ACHN (cell line): ENCODE measurements around the gene CLEC2L.

Experiments
- DNase-seq: peaks from one replicate; pipeline ENCODE4 v3.0.0-alpha.2; 2015
- in situ Hi-C: cut with HindIII; loops from 2 replicates; pipeline ENCODE4 v1.10.0; 2017; ENCODE audit warnings: low sequenced_read_pairs, low pct_ligation_motif_present, low pct_unique_long_range_greater_than_20kb

The CLEC2L gene

DNA sequence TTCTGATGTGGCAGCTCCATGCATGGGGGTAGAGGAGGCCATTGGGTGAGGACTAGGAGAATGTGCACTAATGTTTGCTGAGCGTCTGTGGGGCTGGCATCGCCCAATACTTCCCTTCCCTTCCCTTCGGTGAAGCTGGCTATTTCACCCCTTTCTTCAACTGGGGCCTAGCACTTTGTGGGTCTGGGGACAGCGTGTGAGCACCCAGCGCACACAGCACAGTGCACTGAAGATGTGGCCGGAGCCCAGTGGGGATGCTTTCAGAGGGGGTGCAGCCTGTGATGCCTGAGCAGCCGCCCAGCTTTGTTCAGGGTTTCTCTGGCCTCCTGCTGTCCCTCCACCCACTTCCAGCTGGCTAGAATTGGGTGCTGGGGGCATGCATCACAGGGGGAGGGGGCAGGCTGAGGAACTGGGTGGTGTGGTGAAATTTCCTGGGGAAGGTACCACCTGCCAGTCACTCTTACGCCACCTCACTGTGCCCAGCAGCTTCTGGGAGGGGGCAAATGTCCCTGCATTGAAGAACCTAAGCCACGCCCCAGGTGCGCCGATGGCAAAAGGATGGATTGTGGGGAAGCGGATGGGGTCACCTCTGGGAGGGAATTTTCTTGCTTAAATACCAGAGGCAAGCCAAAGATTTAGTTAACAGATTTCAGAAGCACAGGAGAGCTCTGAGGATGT lies 45.5 kb downstream of the CLEC2L start:
- in situ Hi-C loops, result no loop called here
- DNase-seq, result no peak

DNA sequence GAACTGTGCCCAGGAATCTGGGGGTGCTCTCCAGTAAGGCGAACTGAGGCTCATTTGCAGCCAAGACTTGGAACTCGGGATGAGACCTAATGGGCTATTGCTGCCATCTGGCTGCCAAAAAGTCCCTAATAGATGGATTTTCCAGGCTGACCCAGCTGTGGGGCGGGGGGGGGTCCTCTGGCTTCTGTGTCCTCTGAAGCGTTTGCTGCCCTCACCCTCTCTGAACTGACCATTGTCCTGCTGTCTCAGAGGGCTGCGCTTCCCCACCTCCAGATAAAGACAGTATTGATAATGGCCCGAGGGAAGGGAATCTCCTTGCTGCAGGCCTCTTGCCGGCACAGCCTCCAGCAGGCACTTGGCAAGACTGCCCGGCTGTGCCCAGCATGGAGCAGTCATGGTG lies 46.6 kb downstream of the CLEC2L start:
- in situ Hi-C loops, result no loop called here
- no peak for DNase-seq

DNA sequence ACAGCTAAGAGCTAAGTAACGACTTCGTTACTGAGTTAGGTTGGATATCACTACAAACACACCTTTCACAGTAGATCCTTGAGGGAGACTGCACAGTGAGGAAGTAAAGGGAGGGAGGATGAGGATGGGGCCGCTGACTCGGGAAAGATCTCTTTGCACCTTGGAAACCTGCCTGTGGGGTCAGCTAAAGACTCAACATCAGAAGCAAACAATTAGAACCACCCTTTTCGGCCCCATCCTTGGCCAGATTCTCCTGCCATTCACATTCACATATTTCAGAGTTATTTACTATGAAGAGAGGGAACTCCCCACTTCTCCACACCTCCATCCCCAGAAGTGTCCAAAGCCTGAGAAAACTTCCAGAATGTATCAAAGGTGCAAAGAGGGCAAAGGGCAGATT lies 47.1 kb downstream of the CLEC2L start:
- in situ Hi-C loops, result no loop called here
- no peak for DNase-seq

DNA sequence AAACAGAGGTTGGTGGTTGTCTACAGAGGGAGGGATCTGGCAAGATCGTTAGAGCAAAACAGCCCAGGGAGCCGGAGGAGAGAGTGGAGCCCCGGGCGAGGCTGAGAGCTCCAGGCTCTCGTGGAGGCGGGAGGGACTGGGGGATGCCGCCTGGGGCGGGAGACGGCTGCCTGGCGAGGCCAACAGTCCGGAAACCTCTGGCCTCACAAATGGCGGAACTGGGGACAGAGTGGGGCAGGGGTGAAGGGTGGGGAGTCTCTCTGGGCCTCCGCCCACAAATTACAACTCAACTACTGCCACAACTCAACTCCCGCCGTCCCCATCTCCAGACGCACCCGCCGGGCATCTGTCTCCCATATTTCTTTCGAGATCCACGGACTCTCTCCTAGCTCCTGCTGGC lies 47.7 kb downstream of the CLEC2L start:
- in situ Hi-C loops, result no loop called here
- DNase-seq, result no peak

DNA sequence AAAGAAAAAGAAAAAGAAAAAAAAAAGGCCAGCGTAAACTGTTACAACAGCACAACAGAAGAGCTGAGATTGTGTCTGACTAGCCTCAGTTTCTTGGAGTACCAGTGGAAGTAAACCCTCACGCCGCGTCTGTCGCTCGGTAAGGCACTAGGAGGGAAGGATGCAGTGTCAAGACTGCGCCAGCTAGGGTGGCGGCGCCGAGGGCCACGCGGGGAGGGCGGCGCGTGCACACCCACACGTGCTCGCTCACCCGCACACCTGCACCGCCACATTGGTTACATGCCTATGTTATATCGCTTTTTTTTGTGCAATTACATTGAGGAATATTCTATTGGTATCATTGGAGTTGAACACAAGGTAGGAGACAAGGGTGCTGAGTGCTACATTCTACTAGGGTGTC lies 48.2 kb downstream of the CLEC2L start:
- in situ Hi-C loops, result no loop called here
- DNase-seq, result no peak

DNA sequence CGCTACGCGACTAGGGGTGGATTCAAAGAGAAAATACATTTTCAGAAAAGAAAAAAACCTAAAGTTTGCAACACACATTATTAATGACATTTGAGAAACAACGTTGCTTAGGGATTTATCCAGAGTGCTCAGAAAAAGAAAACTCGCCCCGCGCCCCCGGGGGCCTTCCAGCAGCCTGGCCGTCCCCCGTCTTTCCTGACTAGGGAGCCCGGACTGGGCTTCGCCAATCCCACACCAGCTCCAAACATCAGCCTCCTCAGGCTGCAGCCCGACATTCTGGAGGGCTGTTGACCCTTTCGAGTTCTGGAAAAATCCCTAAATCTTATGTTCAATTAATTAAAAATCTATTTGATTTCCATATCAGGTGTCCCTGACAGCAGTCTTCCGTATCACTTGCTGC lies 48.6 kb downstream of the CLEC2L start:
- DNase-seq, result no peak
- in situ Hi-C loops, result no loop called here

DNA sequence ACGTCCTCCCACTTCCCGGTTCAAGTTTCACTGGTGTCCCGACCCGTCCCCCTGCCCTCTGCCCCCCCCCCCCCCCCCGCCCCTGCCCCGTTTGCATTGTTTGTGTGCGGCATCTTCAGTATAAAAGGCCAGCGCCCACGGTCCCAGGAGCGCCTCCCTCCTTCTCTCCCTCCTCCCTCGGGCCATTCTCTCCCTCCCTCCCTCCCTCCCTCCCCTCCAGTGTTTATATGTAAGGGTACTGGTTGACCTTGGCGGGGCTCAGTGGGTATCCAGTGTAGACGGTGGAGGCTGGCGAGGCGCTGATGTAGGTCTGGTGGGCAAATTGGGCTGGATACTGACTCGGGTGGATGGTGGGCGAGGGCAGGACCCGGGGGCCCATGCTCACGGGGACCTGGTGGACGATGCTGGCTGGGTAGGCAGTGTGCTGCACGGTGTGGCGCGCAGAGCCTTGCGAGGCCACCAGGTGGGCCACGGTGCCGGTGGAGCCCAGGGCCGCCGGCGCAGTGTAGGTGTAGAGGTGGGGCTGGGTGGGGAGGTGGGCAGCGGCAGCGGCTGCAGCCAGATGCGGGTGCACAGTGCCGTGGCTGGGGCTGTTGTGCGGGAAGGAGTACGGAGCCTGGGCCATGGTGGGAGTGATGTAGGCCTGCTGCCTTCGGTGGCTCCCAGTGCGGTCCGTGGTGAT lies 49.4 kb downstream of the CLEC2L start:
- DNase-seq, result no peak
- in situ Hi-C loops, result no loop called here

DNA sequence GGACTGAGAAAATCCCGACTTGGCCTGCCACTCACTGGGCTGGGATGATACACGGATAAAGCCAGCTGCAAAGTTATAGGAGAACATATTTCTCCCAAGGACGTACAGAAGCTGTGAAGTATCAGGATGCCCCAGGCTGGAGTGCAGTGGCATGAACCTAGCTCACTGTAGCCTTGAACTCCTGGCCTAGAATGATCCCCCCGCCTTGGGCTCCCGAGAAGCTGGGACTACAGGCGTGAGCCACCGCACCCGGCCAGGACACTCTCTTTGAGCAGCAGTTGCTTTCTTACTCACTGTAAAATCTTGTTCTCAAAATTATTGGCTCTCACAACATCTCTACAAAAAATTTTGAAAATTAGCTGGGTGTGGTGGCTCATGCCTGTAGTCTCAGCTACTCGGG lies 50.4 kb downstream of the CLEC2L start:
- in situ Hi-C loops, result no loop called here

DNA sequence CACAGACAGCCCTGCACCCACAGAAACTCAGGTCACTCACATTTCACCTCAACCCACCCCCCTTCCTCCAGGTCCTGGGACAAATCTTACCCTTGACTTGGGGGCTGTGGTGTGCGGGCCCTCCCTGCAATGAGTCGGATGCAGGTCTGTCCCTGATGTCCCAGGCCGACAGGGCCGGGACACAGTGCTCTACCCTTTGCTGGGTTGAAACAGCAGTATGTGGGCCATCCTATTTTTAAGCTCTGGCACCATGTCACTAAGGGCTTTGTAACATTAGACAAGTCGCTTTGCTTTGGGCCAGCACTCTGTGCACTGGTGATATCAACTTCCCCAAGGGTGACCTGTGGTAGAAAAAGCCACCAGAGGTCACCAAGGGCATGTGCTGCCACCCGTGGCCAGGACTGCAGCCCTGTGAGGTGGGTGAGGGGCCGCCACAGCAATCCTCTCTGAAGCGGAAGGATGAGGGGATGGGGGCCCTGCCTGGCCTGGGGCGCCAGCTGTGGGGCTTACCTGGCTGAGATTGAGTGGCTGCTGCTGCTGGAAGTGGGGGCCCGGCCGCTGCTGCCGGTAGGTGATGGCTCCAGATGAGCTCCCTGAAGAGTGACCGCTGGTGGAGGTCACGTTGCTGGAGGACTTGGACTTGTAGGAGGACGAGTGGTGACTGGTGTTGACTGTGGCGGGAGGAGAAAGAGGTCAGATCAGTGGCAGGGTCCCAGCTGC lies 51.3 kb downstream of the CLEC2L start:
- no peak for DNase-seq
- in situ Hi-C loops, result no loop called here

More for the DNA sequence above, 50.4 kb downstream of the CLEC2L start:
- DNase-seq, result no peak

DNA sequence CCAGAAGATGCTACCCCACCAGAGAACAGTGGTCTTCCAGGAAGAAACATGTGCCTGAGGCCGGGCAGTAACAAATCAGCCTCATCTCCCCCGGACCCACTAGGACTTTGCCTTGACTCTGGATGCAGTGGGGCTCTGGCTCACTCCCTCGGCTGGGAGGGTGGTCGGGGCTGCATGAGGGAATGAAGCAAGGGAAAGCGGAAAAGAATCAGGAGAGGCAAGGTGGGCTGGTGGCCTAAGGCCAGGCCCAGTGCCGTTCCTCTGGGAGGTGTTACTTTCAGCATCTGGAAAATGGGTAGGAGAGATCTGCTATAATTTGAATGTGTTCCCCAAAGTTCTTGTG lies 51.8 kb downstream of the CLEC2L start:
- DNase-seq, result no peak
- in situ Hi-C loops, result no loop called here

DNA sequence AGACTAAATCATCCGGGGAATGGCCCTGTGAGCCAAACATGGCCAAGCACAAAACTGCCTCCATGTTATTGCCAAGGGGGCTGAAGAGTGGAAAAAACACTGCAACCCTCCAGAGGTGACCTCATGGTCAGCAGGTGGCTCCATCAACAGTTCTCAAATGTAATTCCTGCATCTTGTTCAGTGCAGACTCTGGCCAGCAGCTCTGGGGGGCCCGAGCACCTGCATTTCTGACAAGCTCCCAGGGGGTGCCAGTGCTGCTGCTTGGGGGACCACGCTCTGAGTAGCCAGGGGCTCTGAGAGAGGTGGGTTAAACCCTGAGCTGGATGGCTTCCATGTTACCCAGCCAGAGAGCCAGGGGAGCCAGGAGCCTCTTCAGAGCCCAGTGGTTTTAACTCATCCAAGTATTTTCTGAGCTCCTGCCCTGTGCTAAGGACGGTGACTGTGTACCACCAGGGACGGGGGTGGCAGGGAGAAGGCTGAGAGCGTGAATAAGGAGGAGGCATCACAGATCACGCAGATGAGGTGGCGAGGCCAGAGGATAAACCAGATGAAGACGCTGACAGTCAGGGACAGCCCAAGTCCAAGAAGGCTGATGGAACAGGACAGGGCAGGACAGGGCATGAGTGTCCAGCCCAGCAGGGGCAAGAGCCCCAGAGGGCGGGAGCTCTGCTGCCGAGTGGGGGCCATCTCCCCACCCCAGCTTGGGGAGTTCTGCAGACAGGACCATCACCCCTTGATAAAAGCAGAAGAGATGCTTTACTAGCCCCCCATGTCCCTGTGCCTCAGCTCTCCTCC lies 52.9 kb downstream of the CLEC2L start:
- in situ Hi-C loops, result no loop called here
- no peak for DNase-seq

DNA sequence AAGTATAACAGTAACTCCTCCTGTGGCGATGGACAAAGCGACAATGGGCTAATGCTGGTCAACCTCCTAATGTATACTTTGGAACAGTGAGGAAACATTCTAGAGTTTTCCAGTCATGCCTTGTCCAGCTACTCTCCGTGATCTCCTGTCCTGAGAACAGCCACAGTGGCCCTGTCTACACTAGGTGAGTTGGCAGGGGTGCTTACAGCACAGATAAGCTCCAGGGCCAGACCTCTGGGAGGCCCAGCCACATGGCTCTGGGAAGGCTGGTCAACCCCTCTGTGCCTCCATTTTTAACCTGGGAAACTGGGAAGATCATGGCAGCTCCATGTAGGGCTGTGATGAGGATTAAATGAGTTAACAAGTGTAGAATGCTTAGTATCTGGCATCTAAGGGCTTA lies 57.0 kb downstream of the CLEC2L start:
- in situ Hi-C loops, result no loop called here
- no peak for DNase-seq

DNA sequence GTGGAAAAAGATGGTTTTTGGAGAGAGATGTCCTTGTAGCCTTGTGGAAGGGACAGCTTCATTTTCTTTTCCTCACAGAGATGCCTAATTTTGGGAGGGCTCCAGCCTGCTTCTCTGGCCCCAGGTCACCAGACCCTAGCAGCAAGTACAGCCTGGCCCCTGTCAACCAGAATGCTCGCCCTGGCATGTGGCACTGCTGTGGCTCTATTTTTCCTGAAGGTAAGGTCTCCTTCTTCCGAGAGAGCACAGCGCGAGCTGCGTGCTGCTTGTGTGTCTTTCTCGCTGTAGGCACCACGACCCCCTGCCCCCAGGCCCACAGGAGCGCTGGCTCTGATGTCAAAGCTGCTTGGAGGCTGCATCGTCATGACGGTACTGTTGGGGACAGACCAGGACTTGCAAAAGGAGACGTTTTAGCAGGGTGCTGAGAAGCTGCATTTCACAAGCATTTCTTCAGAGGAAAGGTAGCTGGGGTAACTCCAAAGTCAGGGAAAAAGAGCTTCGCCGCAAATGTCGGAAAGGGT lies 58.7 kb downstream of the CLEC2L start:
- no peak for DNase-seq
- in situ Hi-C loops, result no loop called here

DNA sequence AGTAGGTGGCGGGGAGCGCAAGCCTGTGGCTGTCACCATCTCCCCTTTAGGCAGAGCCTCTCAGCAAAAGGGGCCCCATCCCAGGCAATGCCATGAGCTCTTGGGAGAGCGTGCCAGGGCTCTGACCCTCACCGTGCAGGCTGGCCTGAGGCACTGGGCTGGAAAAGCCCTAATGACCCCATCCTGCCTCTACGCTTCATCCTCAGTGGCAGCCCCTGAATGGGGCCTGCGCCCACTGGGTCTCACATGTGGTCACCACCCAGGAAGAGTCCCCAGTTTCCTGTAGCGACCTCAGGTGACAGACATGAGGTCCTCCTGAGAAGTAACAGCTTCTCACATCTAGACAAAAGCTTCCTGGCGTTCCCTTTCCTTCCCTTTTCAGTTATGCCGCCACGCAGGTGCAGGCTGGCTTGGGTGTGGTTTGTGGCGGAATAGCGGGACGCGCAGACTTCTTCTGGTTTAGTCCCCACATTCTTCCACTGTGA lies 59.2 kb downstream of the CLEC2L start:
- no peak for DNase-seq
- in situ Hi-C loops, result no loop called here

DNA sequence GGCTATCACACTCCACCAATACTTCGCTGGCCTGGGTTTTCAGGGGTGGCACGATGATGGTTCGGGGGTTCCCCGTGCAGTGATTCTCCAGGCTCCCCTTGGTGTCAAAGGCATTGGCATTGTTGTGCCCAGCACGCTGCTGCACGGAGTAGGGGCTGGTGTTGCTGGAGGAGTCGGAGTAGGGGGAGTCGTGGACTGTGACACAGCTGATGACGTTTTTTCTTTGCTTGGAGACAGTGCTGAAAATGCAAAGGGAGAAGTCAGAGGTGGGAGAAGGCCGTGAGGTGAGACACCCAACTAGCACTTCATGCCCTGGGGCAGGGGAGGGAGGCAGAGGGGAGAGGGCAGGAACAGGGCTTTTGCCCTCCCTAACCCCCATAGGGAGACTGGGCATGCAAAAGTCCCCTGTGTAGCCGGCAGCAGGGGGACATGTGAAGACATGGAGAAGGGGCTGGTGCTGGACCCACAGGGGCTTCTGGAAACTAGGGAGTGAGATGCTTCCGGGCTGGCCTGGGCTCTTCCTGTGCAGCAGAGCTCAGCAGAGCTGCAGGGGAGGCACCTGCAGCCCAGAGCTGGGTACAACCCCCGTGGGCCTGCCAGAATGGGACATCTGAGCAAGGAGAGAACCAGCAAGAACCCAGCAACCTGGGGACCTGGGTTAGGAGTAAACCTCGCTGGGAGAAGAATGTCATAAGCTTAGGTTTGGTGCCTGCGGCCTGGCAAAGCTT lies 60.5 kb downstream of the CLEC2L start:
- in situ Hi-C loops, result no loop called here
- DNase-seq, result no peak

DNA sequence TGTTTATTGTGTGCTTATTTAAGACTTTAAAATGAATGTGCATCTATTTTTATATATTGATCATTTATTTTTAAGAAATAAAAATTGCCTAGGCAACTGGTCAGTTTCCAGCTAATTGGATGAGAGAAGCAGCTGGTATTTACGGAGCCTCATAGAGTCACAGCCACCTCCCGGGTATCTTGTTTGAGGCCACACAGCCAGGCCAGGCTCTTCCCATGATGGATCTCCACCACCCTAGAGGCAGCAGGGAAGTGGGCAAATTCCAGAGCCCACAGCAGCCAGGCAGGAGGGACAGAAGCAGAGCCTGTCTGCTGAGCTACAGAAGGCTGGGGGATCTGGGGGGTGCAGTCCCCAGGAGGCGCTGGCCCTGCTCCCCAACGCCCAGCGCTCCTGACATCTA lies 61.6 kb downstream of the CLEC2L start:
- DNase-seq, result no peak
- in situ Hi-C loops, result no loop called here

DNA sequence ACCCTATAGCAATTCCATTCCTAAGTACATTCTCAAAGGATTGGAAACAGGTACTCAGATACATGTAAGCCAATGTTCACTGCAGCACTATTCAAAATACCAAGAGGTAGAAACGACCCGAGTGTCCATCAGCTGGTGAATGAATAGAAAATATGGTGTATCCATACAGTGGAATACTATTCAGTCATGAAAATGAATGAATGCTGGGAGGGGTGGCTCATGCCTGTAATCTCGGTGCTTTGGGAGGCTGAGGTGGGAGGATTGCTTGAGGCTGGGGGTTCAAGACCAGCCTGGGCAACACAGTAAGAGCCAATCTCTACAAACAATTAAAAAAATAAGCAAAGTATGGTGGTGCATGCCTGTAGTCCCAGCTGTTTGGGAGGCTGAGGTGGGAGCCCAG lies 62.8 kb downstream of the CLEC2L start:
- in situ Hi-C loops, result no loop called here
- DNase-seq, result no peak

DNA sequence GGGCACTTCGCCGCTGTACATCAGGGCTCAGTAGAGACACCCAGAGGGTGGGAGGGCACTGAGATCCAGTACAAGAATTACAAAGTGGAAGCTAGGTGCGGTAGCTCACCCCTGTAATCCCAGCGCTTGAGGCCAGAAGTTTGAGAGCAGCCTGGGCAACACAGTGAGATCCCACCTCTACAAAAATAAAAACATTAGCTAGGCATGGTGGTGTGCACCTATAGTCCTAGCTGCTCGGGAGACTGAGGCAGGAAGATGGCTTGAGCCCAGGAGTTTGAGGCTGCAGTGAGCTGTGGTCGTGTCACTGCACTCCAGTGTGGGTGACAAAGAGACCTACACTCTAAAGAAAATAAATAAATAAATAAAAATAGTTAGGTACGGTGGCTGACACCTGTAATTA lies 64.0 kb downstream of the CLEC2L start:
- in situ Hi-C loops, result no loop called here
- DNase-seq, result no peak
